Pancreas (tissue), 10 donors: ENCODE measurements around the gene GPR183. TPM values are rescaled to one million over a fixed set of nuclear protein-coding genes. Genes with fewer than 3 reads are reported as not detected.

Experiments used
- ATAC-seq, 4 donors: fragments of 200-7000 bp; cut with Tn5 transposase; one replicate each; pipeline versions ENCODE4 v1.8.0 to v1.9.1; 2020; ENCODE audit warnings: mild to moderate bottlenecking in 4 of 4, moderate library complexity in 4 of 4
- DNase-seq, 6 donors: peaks; one replicate each; pipeline ENCODE4 v3.0.0-alpha.2; 2020
- FAIRE-seq: peaks from 2 replicates; lab custom pipeline; 2012; peaks lifted over from hg19 to GRCh38; lab: Jason Lieb, UNC
- H3K27ac ChIP-seq, 4 donors: fragments of 200-600 bp; sonication (generic); 1 replicate in 3 of 4; 2 replicates in 1 of 4; pipeline versions ENCODE4 v1.5.0 to v1.8.0; 2020
- H3K27me3 ChIP-seq, 4 donors: fragments of 200-600 bp; one replicate each; pipeline ENCODE4 v1.8.0; 2021
- H3K36me3 ChIP-seq, 3 donors: fragments of 200-600 bp; sonication (generic) in 1 of 3; one replicate each; pipeline versions ENCODE4 v1.5.0 to v1.8.0; 2020 to 2021
- H3K4me1 ChIP-seq, 3 donors: fragments of 200-600 bp; one replicate each; pipeline ENCODE4 v1.8.0; 2021
- H3K4me3 ChIP-seq, 4 donors: fragments of 200-600 bp; sonication (generic) in 2 of 4; one replicate each; pipeline versions ENCODE4 v1.5.0 to v1.8.0; 2020 to 2021
- H3K9me3 ChIP-seq, 4 donors: fragments of 200-600 bp; one replicate each; pipeline ENCODE4 v1.8.0; 2021
- WGBS, 2 donors: extraction: QIAGEN DNeasy Blood & Tissue Kit; methylation state at CpG; one replicate each; pipeline ENCODE4 v1.1.7; 2013; 5-methylcytosine and 5-hydroxymethylcytosine counted together
- intact Hi-C, 3 donors: fragments of 100-400 bp; cut with DNase I; formaldehyde crosslinking; loops; one replicate each; pipeline versions ENCODE4 v1.11.1 to v1.14.2; 2022
- polyA plus RNA-seq, 2 donors: library from polyadenylated mRNA; stranded (reverse); fragments of 200-250 nt; gene quantifications; one replicate each; pipeline ENCODE4 v1.2.3, GENCODE V29; 2013
- total RNA-seq, 6 donors: library from RNA; stranded (reverse); fragmentation: NEBNext Ultra II Directional in 4 of 6; extraction: Animal tissue kit (Norgen Biotek cat#: 25700) in 4 of 6; gene quantifications; one replicate each; pipeline versions ENCODE4 v1.2.1 to v1.2.4, GENCODE V29; 2021 to 2023
- TF ChIP-seq, protein P1 (sequence below), 4 donors: fragments of 200-600 bp; sonication (generic) in 3 of 4; IDR thresholded peaks; one replicate each; pipeline versions ENCODE4 v1.5.0 to v1.8.0; 2021; ENCODE audit warnings: antibody characterized with exemption in 4 of 4
- donor health status: healthy with polysubstance abuse.
- donor health status: DM: no; HTN: no; CAD: no; lungs with moderate emphysema.
- donor health status: DM: no; HTN: no; CAD: no.
- donor health status: control.
- donor health status: control.
- donor health status: Bipolar disorder and iron deficiency.
- donor health status: DM: yes; HTN: yes; CAD: no.
- donor health status: DM: no; HTN: no; CAD: no.
- donor health status: DM: no; HTN: no; CAD: no.
- donor health status: DM: yes; HTN: yes; CAD: no.

Gene GPR183
- total and polyA plus RNA-seq, 8 donors = 0.23 to 3.5 (median 0.97) TPM

GRCh38 chr13:99354371-99354951 lies 47.3 kb upstream of the GPR183 start:
- no peak overlapping the region for H3K4me3 ChIP-seq
- WGBS, 2 donors = 83% methylated on average over 8 of the region's 8 CpGs
- no peak for DNase-seq
- H3K36me3 ChIP-seq = peaks cover 0 to 5% (median 0%) of the 10 kb centered on the region in 3 donors
- no peaks in the 10 kb centered on the region for H3K9me3 ChIP-seq
- no peaks in the 10 kb centered on the region for H3K4me1 ChIP-seq
- H3K27me3 ChIP-seq = no peaks in the 10 kb centered on the region
- TF ChIP-seq, protein P1, sequence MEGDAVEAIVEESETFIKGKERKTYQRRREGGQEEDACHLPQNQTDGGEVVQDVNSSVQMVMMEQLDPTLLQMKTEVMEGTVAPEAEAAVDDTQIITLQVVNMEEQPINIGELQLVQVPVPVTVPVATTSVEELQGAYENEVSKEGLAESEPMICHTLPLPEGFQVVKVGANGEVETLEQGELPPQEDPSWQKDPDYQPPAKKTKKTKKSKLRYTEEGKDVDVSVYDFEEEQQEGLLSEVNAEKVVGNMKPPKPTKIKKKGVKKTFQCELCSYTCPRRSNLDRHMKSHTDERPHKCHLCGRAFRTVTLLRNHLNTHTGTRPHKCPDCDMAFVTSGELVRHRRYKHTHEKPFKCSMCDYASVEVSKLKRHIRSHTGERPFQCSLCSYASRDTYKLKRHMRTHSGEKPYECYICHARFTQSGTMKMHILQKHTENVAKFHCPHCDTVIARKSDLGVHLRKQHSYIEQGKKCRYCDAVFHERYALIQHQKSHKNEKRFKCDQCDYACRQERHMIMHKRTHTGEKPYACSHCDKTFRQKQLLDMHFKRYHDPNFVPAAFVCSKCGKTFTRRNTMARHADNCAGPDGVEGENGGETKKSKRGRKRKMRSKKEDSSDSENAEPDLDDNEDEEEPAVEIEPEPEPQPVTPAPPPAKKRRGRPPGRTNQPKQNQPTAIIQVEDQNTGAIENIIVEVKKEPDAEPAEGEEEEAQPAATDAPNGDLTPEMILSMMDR (IDR thresholded peaks at IDR 0.05) = no peak
- no peak overlapping the region for H3K27ac ChIP-seq
- intact Hi-C loops = no loop called here
- ATAC-seq = no peak
- FAIRE-seq = no peak

DNA sequence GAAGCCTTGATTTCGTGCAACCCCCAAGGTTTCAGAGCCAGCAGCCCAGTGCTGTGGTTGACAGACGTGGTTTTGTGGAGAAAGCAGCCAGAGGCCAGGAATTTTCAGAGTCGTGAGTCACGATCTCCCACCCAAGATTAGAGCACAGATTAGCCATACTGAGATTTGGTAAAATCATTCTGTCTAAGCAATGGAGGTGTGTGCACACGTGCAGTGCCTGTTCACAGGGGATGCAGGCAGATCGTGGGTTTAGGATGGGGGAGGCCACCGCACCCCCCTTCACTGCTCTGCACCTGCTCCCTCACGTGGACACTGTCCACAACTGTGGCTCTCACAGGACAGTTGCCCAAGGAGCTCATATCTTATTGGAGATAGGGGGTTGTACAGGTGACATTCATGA lies 46.6 kb upstream of the GPR183 start:
- ATAC-seq = no peak
- no peak for DNase-seq
- intact Hi-C loops = no loop called here
- no peak for FAIRE-seq
- Histone ChIP-seq H3K9me3 (no peaks in the 10 kb centered on the region), H3K27ac (no peak overlapping the region), H3K4me1 (no peaks in the 10 kb centered on the region), H3K36me3 (peaks cover 0 to 5% (median 0%) of the 10 kb centered on the region in 3 donors), H3K27me3 (no peaks in the 10 kb centered on the region), H3K4me3 (no peak overlapping the region)
- TF ChIP-seq, protein P1 (IDR thresholded peaks at IDR 0.05) = no peak
- 91 to 93% methylated on average over 8 of the region's 8 CpGs for WGBS, 2 donors

GRCh38 chr13:99353246-99353600 lies 46.0 kb upstream of the GPR183 start:
- Histone ChIP-seq H3K9me3 (no peaks in the 10 kb centered on the region), H3K4me3 (no peak overlapping the region), H3K36me3 (peaks cover 0 to 5% (median 0%) of the 10 kb centered on the region in 3 donors), H3K27ac (no peak overlapping the region), H3K27me3 (no peaks in the 10 kb centered on the region), H3K4me1 (no peaks in the 10 kb centered on the region)
- intact Hi-C loops = no loop called here
- DNase-seq (no peak), ATAC-seq (no peak), FAIRE-seq (no peak)
- 70 to 99% methylated on average over 2 of the region's 2 CpGs for WGBS, 2 donors
- TF ChIP-seq, protein P1 (IDR thresholded peaks at IDR 0.05) = no peak

GRCh38 chr13:99352351-99353245 lies 45.4 kb upstream of the GPR183 start:
- TF ChIP-seq, protein P1 (IDR thresholded peaks at IDR 0.05) = no peak
- FAIRE-seq (no peak), DNase-seq (no peak), ATAC-seq (no peak)
- no peak overlapping the region for H3K27ac ChIP-seq
- no peaks in the 10 kb centered on the region for H3K9me3 ChIP-seq
- H3K4me3 ChIP-seq = no peak overlapping the region
- no peaks in the 10 kb centered on the region for H3K27me3 ChIP-seq
- H3K36me3 ChIP-seq = peaks cover 0 to 5% (median 0%) of the 10 kb centered on the region in 3 donors
- 93 to 94% methylated on average over 17 of the region's 17 CpGs for WGBS, 2 donors
- intact Hi-C loops = no loop called here
- no peaks in the 10 kb centered on the region for H3K4me1 ChIP-seq

GRCh38 chr13:99351772-99352171 lies 44.6 kb upstream of the GPR183 start:
- no peak for ATAC-seq
- H3K9me3 ChIP-seq = no peaks in the 10 kb centered on the region
- peaks cover 0 to 5% (median 0%) of the 10 kb centered on the region in 3 donors for H3K36me3 ChIP-seq
- WGBS, 2 donors = 86 to 89% methylated on average over 4 of the region's 4 CpGs
- intact Hi-C loops = no loop called here
- TF ChIP-seq, protein P1 (IDR thresholded peaks at IDR 0.05) = no peak
- no peak for DNase-seq
- no peak overlapping the region for H3K4me3 ChIP-seq
- no peak for FAIRE-seq
- no peaks in the 10 kb centered on the region for H3K4me1 ChIP-seq
- no peaks in the 10 kb centered on the region for H3K27me3 ChIP-seq
- H3K27ac ChIP-seq = no peak overlapping the region
